ENCODE data around the gene SLC39A7. TPM values are rescaled to one million over a fixed set of nuclear protein-coding genes. Genes with fewer than 3 reads are reported as not detected.

Gene SLC39A7
- total and polyA plus RNA-seq, 8 donors: 41.6 to 111 (median 64.5) TPM

GRCh38 chr6:33236852-33237251, 36.2 kb downstream of the SLC39A7 start:
- no peaks in the 10 kb centered on the region for H3K4me1 ChIP-seq
- no peaks in the 10 kb centered on the region for H3K36me3 ChIP-seq
- no peaks in the 10 kb centered on the region for H3K27me3 ChIP-seq
- DNase-seq (no peak), FAIRE-seq (no peak), ATAC-seq (no peak)
- intact Hi-C loops (cut with DNase I): loop anchor here in 2 of 3 donors (10.0 kb wide), 2 partner anchors 72 to 232 kb away; partner anchors contain the start of gene HLA-DOA (in 1 of the 2)
- H3K9me3 ChIP-seq: no peaks in the 10 kb centered on the region
- no peak overlapping the region for H3K27ac ChIP-seq
- no peak overlapping the region for H3K4me3 ChIP-seq
- no peak for TF ChIP-seq CTCF (IDR thresholded peaks at IDR 0.05)
- 77 to 85% methylated on average over 6 of the region's 6 CpGs for WGBS, 2 donors

DNA sequence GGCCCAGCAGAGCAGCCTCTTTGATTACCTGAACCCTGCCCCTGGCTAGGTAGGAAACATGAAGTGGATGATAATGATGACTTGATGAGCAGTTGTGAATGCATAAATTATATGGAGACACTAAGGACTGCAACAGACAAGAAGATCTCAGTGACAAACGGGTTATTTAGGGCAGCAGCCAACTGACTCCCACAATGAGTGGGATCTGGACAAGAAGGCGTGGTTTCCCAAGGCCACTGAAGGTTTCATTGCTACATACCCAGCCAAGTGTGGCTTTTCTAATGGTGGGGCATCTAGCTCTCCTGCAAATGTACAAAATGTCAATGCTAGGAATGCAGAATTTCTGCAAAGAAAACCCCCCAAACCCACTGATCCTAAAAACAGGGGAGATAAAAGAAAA, 37.1 kb downstream of the SLC39A7 start:
- no peak for TF ChIP-seq CTCF (IDR thresholded peaks at IDR 0.05)
- no peak for FAIRE-seq

DNA sequence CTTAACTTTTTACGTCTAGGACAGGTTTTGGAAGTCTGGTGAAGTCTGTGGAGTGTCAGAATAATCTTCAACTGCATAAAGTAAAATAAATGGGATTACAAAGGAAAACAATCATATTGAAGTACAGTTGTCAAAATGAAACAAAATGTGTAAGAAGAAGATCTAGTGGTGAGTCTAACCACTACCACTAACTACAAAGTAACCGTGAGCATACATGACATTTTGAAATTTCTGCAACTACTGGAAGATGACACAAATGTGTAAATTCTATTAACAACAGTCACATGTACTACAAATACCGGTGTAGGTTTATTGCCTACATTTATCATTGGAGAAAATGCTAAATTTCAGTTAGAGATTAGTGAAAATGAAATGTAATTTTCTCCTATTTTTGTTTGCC, 41.3 kb downstream of the SLC39A7 start:
- ATAC-seq: no peak

More for the DNA sequence above, 37.1 kb downstream of the SLC39A7 start:
- DNase-seq (no peak), ATAC-seq (no peak)
- no peaks in the 10 kb centered on the region for H3K9me3 ChIP-seq
- no peak overlapping the region for H3K27ac ChIP-seq
- H3K27me3 ChIP-seq: no peaks in the 10 kb centered on the region
- H3K4me1 ChIP-seq: no peaks in the 10 kb centered on the region
- intact Hi-C loops (cut with DNase I): loop anchor here in 2 of 3 donors (10.0 kb wide), 2 partner anchors 73 to 233 kb away; partner anchors contain the start of gene HLA-DOA (in 1 of the 2)
- WGBS, 2 donors: 35 to 50% methylated on average over 2 of the region's 2 CpGs
- no peak overlapping the region for H3K4me3 ChIP-seq
- no peaks in the 10 kb centered on the region for H3K36me3 ChIP-seq

DNA sequence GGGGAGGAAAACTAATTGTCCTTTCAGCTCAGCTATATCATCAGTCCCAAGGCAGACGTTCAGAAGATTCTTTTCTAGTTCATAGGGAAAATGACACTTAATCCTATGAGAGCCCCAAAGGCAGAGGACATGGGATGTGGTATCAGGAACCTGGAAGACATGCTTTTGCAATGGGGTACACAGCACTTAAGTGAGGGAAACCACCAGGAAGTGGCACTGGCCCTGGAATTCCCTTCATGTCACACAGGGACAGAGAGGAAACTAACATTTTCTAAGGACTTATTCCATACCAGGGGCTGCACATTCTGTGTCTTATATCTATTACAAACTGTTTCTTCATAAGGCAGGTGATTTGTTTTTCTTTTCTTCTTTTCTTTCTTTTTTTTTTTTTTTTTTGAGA, 42.8 kb downstream of the SLC39A7 start:
- H3K9me3 ChIP-seq: no peaks in the 10 kb centered on the region
- H3K4me1 ChIP-seq: no peaks in the 10 kb centered on the region
- ATAC-seq (no peak), DNase-seq (no peak), FAIRE-seq (no peak)
- no peak overlapping the region for H3K27ac ChIP-seq
- intact Hi-C loops (cut with DNase I): no loop called here
- no peak overlapping the region for H3K4me3 ChIP-seq
- H3K36me3 ChIP-seq: no peaks in the 10 kb centered on the region
- TF ChIP-seq CTCF (IDR thresholded peaks at IDR 0.05): no peak
- WGBS, 2 donors: 19 to 20% methylated on average over 1 of the region's 1 CpG
- H3K27me3 ChIP-seq: no peaks in the 10 kb centered on the region

More for the DNA sequence above, 41.3 kb downstream of the SLC39A7 start:
- intact Hi-C loops (cut with DNase I): no loop called here
- FAIRE-seq: no peak
- no peak overlapping the region for H3K27ac ChIP-seq
- no peaks in the 10 kb centered on the region for H3K27me3 ChIP-seq
- no peaks in the 10 kb centered on the region for H3K4me1 ChIP-seq
- no peaks in the 10 kb centered on the region for H3K36me3 ChIP-seq
- no peak overlapping the region for H3K4me3 ChIP-seq
- H3K9me3 ChIP-seq: no peaks in the 10 kb centered on the region
- WGBS, 2 donors: 48 to 55% methylated on average over 3 of the region's 3 CpGs
- no peak for DNase-seq
- no peak for TF ChIP-seq CTCF (IDR thresholded peaks at IDR 0.05)

- ATAC-seq (peak; percentile 75 to 91 (median 80)), DNase-seq (peak; percentile 80 to 98 (median 92)), FAIRE-seq (no peak)
- Histone ChIP-seq H3K9me3 (no peaks in the 10 kb centered on the region), H3K27me3 (no peaks in the 10 kb centered on the region), H3K4me3 (peak overlapping the region; percentile 6 to 54 (median 34)), H3K36me3 (no peaks in the 10 kb centered on the region), H3K27ac (peak overlapping the region; percentile 61 to 82 (median 72)), H3K4me1 (peaks cover 0 to 6% (median 0%) of the 10 kb centered on the region in 3 donors)
- intact Hi-C loops (cut with DNase I): loop anchor here in 2 of 3 donors (5.0 kb wide), 2 partner anchors 86 to 236 kb away; no protein-coding TSS in a partner anchor
- TF ChIP-seq CTCF (IDR thresholded peaks at IDR 0.05): peak; percentile 90 to 97 (median 96)
- 4 to 7% methylated on average over 24 to 28 of the region's 28 CpGs for WGBS, 2 donors
Observed at GRCh38 chr6:33247977-33248642, 47.4 kb downstream of the SLC39A7 start.
